ENCODE measurements around the gene ZNF827.

The ZNF827 gene

DNA sequence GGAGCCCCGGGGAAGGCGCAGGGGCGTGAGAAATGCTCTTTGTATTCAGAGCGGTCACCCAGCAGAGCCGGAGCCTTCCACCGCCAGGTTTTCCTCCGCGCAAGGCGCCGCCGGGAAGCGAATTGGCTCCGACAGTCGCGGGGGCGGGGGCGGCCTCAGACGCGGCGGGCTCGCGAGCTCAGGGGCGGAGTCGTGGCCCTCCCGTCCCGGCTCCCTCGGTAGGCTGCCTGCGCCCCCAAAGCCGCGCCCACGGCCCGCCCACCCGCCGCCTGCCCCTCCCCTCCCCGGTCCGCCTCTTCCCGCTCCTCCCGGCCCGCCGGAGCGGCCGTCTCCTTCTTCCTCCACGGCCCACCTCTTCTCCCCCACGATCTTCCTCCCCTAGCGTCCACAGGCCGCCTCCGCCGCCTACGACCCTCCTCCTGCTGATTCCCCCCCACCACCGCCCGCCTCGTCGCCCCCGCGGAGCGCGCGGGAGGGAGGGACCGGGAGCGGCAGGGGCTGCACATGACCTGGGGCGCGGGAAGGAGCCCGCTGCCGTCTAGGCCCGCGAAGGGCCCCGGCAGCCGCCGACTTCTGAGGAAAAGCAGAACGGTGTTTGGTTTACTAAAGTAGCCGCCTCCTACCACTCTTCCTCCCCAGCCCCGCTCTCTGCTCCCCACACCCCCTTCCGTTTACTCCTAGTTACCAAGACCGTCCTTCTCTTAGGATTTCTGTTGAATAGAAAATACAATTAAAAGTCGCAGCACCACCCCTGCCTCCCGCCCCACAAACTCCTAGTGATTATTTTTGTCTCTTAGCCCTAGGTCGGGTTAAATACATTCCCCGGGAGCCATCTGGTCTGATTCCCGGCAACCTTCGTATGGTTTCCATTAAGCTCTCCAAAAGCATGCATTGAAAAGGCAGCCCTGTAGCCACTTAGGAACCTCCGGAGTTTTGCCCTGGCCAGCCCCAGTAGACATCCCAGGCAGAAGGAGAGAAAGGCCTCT, 205.4 kb downstream of the ZNF827 start:
- TF ChIP-seq, protein P1, sequence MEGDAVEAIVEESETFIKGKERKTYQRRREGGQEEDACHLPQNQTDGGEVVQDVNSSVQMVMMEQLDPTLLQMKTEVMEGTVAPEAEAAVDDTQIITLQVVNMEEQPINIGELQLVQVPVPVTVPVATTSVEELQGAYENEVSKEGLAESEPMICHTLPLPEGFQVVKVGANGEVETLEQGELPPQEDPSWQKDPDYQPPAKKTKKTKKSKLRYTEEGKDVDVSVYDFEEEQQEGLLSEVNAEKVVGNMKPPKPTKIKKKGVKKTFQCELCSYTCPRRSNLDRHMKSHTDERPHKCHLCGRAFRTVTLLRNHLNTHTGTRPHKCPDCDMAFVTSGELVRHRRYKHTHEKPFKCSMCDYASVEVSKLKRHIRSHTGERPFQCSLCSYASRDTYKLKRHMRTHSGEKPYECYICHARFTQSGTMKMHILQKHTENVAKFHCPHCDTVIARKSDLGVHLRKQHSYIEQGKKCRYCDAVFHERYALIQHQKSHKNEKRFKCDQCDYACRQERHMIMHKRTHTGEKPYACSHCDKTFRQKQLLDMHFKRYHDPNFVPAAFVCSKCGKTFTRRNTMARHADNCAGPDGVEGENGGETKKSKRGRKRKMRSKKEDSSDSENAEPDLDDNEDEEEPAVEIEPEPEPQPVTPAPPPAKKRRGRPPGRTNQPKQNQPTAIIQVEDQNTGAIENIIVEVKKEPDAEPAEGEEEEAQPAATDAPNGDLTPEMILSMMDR (IDR thresholded peaks at IDR 0.05; ENCODE audit: control extremely low read depth, extremely low read depth, low read depth, missing control alignments): no peak
- peak; percentile 95 for DNase-seq (ENCODE audit: extremely low spot score)
- CTCF ChIA-PET: no interaction called here
- POLR2A ChIA-PET: no interaction called here

DNA sequence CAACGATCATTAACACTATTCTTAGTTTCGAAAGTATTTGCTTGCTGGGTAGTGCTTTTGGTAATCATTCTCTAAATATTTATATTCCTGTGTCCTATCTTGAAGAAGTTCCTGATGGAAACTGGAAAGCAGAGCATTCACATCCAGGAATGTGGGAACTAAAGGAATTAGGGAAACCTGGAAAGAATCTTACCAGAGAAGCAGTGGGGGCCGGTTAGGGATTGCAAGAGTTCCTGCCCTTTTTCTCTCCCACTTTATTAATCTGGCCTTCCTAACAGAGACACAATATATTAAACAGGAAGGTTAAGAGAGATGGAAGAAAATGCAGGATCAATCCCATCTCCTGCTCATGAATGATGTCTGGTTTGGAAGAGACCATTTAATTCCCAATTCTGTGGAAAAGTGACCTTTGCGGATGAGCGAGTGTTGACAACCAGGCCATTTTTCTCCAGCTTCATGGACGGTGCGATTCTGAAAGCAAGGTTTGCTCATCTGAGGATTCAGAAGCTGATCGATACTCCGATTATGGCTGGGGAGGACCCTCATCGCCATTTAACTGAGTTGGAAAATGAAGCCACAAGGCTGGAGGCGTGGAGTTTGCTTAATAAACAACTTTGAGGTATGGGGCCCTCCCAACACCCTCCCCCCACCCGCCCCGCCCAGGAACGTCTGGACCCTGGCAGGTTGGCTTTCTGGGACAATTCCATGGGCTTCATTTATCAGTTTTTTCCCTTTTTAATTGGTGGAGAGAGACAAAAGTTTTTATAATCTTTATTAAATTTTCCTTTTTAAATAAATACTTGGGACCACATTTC, 206.4 kb downstream of the ZNF827 start:
- TF ChIP-seq, protein P1 (IDR thresholded peaks at IDR 0.05; ENCODE audit: control extremely low read depth, extremely low read depth, low read depth, missing control alignments): no peak
- CTCF ChIA-PET: no interaction called here
- POLR2A ChIA-PET: no interaction called here
- DNase-seq (ENCODE audit: extremely low spot score): no peak

DNA sequence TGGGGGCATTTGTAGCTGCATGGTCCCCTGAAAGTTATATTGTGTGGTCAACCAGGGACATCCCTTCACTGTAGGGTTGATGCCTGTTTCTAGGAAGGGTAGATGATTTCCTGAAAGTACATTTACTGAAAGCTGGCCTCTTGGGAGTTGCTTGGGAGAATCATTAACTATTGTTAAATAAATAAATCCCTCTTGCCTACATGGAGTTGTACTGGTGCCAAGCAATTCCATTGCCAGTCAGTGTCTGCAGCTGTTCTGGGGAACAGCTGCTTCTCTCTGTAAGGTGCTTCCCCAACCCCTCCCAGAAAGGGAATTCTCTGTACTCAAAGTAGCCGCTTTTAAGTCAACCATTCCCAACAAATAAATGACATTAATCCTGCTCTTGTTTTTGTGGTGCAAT, 207.6 kb downstream of the ZNF827 start:
- CTCF ChIA-PET: no interaction called here
- DNase-seq (ENCODE audit: extremely low spot score): no peak
- TF ChIP-seq, protein P1 (IDR thresholded peaks at IDR 0.05; ENCODE audit: control extremely low read depth, extremely low read depth, low read depth, missing control alignments): no peak
- POLR2A ChIA-PET: no interaction called here

DNA sequence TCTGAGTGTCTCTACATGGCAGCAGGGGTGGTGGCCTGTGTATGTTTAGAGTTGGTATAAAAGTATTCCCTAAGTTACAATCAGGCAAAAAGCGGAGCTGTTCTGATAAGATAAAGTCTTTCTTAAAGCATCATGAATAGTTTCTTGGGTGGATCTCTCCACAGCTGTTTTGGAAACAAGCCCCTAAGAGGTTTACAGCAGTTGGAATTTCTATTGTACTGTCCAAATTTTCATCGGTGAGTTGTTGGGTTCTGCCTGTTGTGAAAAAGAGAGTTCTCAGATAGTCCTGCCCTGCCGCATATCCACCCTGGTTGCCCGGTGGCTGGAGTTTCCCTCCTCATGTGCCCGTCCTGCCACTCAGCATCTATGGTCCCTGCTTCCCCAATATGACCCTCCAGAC, 208.6 kb downstream of the ZNF827 start:
- TF ChIP-seq, protein P1 (IDR thresholded peaks at IDR 0.05; ENCODE audit: control extremely low read depth, extremely low read depth, low read depth, missing control alignments): no peak
- ChIA-PET CTCF (no interaction called here), POLR2A (no interaction called here)

DNA sequence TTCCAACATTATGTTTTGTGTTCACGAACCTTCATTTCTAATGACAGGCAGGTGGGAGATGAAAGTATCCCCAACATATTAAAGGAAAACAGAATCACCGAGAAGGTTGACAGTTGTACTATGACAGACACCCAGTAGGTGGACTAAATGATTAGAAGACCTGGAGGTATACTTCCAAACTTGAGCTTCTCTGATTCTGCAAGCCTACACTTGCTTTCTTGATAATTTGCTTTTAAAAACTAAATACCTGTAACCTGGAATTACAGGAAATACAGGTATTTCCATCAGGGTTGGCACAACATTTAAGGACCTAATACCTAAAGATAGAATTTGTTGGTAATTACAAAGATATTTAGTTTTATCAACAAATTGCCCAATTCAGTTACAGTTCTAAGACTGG, 215.3 kb downstream of the ZNF827 start:
- ChIA-PET POLR2A (no interaction called here), CTCF (interaction anchor here (0.9 to 1.9 kb wide), 3 partner anchors 13 to 20 kb away, joined by 3 to 6 read pairs (median 3); no protein-coding TSS in a partner anchor)
- TF ChIP-seq, protein P1 (IDR thresholded peaks at IDR 0.05; ENCODE audit: control extremely low read depth, extremely low read depth, low read depth, missing control alignments): no peak
- no peak for DNase-seq (ENCODE audit: extremely low spot score)

More for the DNA sequence above, 208.6 kb downstream of the ZNF827 start:
- no peak for DNase-seq (ENCODE audit: extremely low spot score)

DNA sequence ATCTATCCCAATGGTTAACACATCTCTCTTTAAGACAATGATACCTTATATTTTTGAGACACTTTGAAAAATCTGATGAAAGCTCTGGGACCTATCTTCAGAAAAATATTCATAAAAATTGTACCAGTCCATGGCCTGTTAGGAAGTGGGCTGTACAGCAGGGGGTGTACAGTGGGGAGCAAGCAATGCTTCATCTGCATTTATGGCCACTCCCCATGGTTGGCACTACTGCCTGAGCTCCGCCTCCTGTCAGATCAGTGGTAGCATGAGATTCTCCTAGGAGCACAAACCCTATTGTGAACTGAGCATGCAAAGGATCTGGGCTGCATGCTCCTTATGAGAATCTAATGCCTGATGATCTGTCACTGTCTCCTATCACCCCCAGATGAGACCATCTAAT, 216.1 kb downstream of the ZNF827 start:
- TF ChIP-seq, protein P1 (IDR thresholded peaks at IDR 0.05; ENCODE audit: control extremely low read depth, extremely low read depth, low read depth, missing control alignments): no peak
- ChIA-PET POLR2A (no interaction called here), CTCF (interaction anchor here (0.7 to 1.9 kb wide), 2 partner anchors 12 to 17 kb away, joined by 3 to 6 read pairs; no protein-coding TSS in a partner anchor)
- no peak for DNase-seq (ENCODE audit: extremely low spot score)

Data from GM10248 (cell line).